HepG2 (cell line): ENCODE data around the gene NOL4L. TPM values are rescaled to one million over a fixed set of nuclear protein-coding genes. Genes with fewer than 3 reads are reported as not detected.
A peak's percentile ranks its signal among the peaks of the same experiment; 100 is the strongest.

Experiments
- AKAP8 ChIP-seq: sonication (generic); formaldehyde crosslinking; IDR thresholded peaks from 2 replicates; pipeline ENCODE4 v1.5.1; 2020; ENCODE audit warnings: mild to moderate bottlenecking, missing genetic modification reagents
- FOSL2 ChIP-seq: sonication (generic); formaldehyde crosslinking; IDR thresholded peaks from 2 replicates; pipeline ENCODE4 v1.4.0; 2020; ENCODE audit warnings: missing genetic modification reagents
- FOXP4 ChIP-seq: sonication (generic); formaldehyde crosslinking; IDR thresholded peaks from 2 replicates; pipeline ENCODE4 v1.4.0; 2020; ENCODE audit warnings: missing genetic modification reagents
- HDAC1 ChIP-seq: sonication (generic); formaldehyde crosslinking; IDR thresholded peaks from 2 replicates; pipeline ENCODE4 v1.5.1; 2020; ENCODE audit warnings: mild to moderate bottlenecking, missing genetic modification reagents
- HHEX ChIP-seq: IDR thresholded peaks from 2 replicates; pipeline ENCODE4 v1.6.1; 2016; ENCODE audit warnings: control low read depth
- IRF2 ChIP-seq: IDR thresholded peaks from 2 replicates; pipeline ENCODE4 v1.6.1; 2018; ENCODE audit warnings: missing genetic modification reagents, missing compliant biosample characterization
- MAF1 ChIP-seq: sonication (generic); formaldehyde crosslinking; IDR thresholded peaks from 2 replicates; pipeline ENCODE4 v1.5.0; 2020; ENCODE audit warnings: missing genetic modification reagents, borderline replicate concordance
- MATR3 ChIP-seq: sonication (generic); formaldehyde crosslinking; IDR thresholded peaks from 2 replicates; pipeline ENCODE4 v1.4.0; 2020; ENCODE audit warnings: missing genetic modification reagents
- PAXIP1 ChIP-seq: sonication (generic); formaldehyde crosslinking; conservative IDR thresholded peaks from 2 replicates; pipeline ENCODE4 v1.4.0; 2020; ENCODE audit warnings: mild to moderate bottlenecking, missing genetic modification reagents, moderate library complexity
- RBAK ChIP-seq: sonication (generic); formaldehyde crosslinking; IDR thresholded peaks from 2 replicates; pipeline ENCODE4 v1.5.1; 2020; ENCODE audit warnings: mild to moderate bottlenecking, missing genetic modification reagents
- ZBTB21 ChIP-seq: sonication (generic); formaldehyde crosslinking; IDR thresholded peaks from 2 replicates; pipeline ENCODE4 v1.4.0; 2020; ENCODE audit warnings: missing genetic modification reagents
- ZBTB3 ChIP-seq: sonication (generic); formaldehyde crosslinking; IDR thresholded peaks from 2 replicates; pipeline ENCODE4 v1.4.0; 2020; ENCODE audit warnings: low read depth, mild to moderate bottlenecking, moderate library complexity, missing genetic modification reagents, borderline replicate concordance
- ZNF12 ChIP-seq: sonication (generic); formaldehyde crosslinking; IDR thresholded peaks from 2 replicates; pipeline ENCODE4 v1.5.0; 2020; ENCODE audit warnings: missing genetic modification reagents
- ZNF18 ChIP-seq: sonication (generic); formaldehyde crosslinking; IDR thresholded peaks from 2 replicates; pipeline ENCODE4 v1.8.0; 2022; ENCODE audit warnings: mild to moderate bottlenecking, missing genetic modification reagents; ENCODE audit not compliant: insufficient replicate concordance
- ZNF260 ChIP-seq: sonication (generic); formaldehyde crosslinking; IDR thresholded peaks from 2 replicates; pipeline ENCODE4 v1.4.0; 2020; ENCODE audit warnings: missing genetic modification reagents, low read depth, mild to moderate bottlenecking, borderline replicate concordance
- ZNF3 ChIP-seq: IDR thresholded peaks from 2 replicates; pipeline ENCODE4 v1.7.0; 2017; ENCODE audit warnings: inconsistent platforms
- ZNF382 ChIP-seq: sonication (generic); formaldehyde crosslinking; IDR thresholded peaks from 2 replicates; pipeline ENCODE4 v1.5.0; 2020; ENCODE audit warnings: missing genetic modification reagents, mild to moderate bottlenecking, borderline replicate concordance
- ZNF577 ChIP-seq: sonication (generic); formaldehyde crosslinking; IDR thresholded peaks from 2 replicates; pipeline ENCODE4 v1.4.0; 2020; ENCODE audit warnings: mild to moderate bottlenecking, low read depth, missing genetic modification reagents, borderline replicate concordance
- polyA plus RNA-seq, 8 experiments: library from polyadenylated mRNA; depleted of rRNA in 3 of 8; stranded (reverse) in 7 of 8; unstranded in 1 of 8; fragments of >200 nt; fragmentation: Illumina TruSeq in 4 of 8; extraction: Trizol in 4 of 8; gene quantifications; 2 replicates each; pipeline versions ENCODE4 v1.2.1 to v1.2.3, GENCODE V29; 2011 to 2016; ENCODE audit warnings: low read depth in 4 of 8, missing spikeins in 1 of 8, mixed read lengths in 1 of 8; ENCODE audit not compliant: insufficient read depth in 1 of 8
- total RNA-seq, 5 experiments: library from RNA; depleted of rRNA; stranded (reverse); fragments of >200 nt; fragmentation: Illumina TruSeq; extraction: Trizol; gene quantifications; 2 replicates each; pipeline ENCODE4 v1.2.3, GENCODE V29; 2016; ENCODE audit warnings: low read depth in 1 of 5
- TF ChIP-seq, protein P1 (sequence below): sonication (generic); formaldehyde crosslinking; IDR thresholded peaks from 2 replicates; pipeline ENCODE4 v1.4.0; 2020; ENCODE audit warnings: missing genetic modification reagents, borderline replicate concordance

NOL4L gene
- total and polyA plus RNA-seq, 2 of the 13 experiments (the other 11 are each of a cell fraction or from before 2014, with no cell fraction given) = 16.6 to 35.4 TPM

DNA sequence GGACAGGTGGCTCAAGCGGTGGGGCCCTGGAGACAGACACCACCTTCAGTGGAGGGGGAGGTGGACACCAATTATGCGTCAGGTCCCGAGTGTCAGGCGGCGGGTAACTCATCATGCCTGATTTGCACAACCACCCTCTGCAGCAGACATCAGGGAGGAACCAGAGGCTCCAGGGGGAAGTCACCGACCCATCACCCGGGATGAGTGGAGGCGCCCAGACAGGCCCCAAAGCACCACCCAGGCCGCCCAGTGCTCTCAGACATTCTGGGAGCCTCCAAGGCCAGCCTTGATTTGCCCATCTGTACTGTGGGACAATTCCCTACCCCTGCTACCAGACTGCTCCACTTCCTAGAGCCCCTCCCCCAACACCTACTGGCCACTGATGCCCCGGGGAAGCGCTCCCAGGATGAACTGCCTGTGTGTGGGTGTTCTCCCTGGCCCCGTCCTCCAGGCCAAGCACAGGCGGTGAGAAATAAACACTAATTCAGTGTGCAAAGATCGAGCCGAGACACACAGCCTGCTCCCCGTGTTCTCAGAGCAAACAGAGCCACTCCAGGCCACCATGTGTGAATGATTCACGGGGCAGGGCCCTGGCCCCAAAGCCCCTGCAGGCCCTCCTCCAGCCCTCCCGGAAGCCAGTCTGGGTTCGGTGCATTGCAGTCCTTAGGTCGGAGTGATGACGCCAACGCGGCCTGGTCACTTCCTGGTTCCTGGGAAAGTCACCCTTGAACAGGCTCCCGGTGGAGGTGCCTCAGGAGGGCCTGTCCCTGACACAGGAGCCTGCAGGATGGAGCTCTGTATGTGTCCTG lies 119.8 kb downstream of the NOL4L start (continued):
- peak; percentile 98 for TF ChIP-seq PAXIP1 (CRISPR knock-in tag)
- no peak for TF ChIP-seq HHEX (CRISPR knock-in tag)
- TF ChIP-seq ZNF260 (CRISPR knock-in tag) = no peak
- TF ChIP-seq ZNF3 (CRISPR knock-in tag) = no peak; the same call in 1 of the 2 replicates
- TF ChIP-seq, protein P1, sequence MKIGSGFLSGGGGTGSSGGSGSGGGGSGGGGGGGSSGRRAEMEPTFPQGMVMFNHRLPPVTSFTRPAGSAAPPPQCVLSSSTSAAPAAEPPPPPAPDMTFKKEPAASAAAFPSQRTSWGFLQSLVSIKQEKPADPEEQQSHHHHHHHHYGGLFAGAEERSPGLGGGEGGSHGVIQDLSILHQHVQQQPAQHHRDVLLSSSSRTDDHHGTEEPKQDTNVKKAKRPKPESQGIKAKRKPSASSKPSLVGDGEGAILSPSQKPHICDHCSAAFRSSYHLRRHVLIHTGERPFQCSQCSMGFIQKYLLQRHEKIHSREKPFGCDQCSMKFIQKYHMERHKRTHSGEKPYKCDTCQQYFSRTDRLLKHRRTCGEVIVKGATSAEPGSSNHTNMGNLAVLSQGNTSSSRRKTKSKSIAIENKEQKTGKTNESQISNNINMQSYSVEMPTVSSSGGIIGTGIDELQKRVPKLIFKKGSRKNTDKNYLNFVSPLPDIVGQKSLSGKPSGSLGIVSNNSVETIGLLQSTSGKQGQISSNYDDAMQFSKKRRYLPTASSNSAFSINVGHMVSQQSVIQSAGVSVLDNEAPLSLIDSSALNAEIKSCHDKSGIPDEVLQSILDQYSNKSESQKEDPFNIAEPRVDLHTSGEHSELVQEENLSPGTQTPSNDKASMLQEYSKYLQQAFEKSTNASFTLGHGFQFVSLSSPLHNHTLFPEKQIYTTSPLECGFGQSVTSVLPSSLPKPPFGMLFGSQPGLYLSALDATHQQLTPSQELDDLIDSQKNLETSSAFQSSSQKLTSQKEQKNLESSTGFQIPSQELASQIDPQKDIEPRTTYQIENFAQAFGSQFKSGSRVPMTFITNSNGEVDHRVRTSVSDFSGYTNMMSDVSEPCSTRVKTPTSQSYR = peak; percentile 94
- TF ChIP-seq ZBTB3 (CRISPR knock-in tag) = 0 out of 2 replicates have a peak, but pooled peaks have one; percentile 36
- peak; percentile 94 for TF ChIP-seq AKAP8 (CRISPR knock-in tag)
- peak; percentile 96 for TF ChIP-seq FOSL2
- TF ChIP-seq IRF2 (CRISPR knock-in tag) = peak; percentile 86
- TF ChIP-seq ZNF382 (CRISPR knock-in tag) = no peak
- TF ChIP-seq MATR3 (CRISPR knock-in tag) = 0 out of 2 replicates have a peak, but pooled peaks have one; percentile 75
- TF ChIP-seq ZNF12 = peak; percentile 39; the same call in 1 of the 2 replicates
- TF ChIP-seq ZBTB21 (CRISPR knock-in tag) = peak; percentile 95
- peak; percentile 88 for TF ChIP-seq FOXP4 (CRISPR knock-in tag)
- peak; percentile 63; the same call in 1 of the 2 replicates for TF ChIP-seq RBAK (CRISPR knock-in tag)
- TF ChIP-seq ZNF18 (CRISPR knock-in tag) = peak; percentile 88
- no peak; the same call in none of the 2 replicates for TF ChIP-seq HDAC1 (CRISPR knock-in tag)
- TF ChIP-seq MAF1 (CRISPR knock-in tag) = no peak
- no peak for TF ChIP-seq ZNF577 (CRISPR knock-in tag)
